H9 (cell line): Measurements from ENCODE around the gene LYPD1. TPM values are rescaled to one million over a fixed set of nuclear protein-coding genes. Genes with fewer than 3 reads are reported as not detected.
"Not testable (repeated sequence)": the region's sequence is repeated elsewhere in the genome, so short reads cannot be mapped to it uniquely, and the experiment has no call there.

ENCODE experiments used
- DNase-seq: peaks from one replicate; pipeline ENCODE4 v3.0.0-alpha.2; 2017
- H2AFZ ChIP-seq: one replicate; pipeline ENCODE4 v1.6.1; 2013; ENCODE audit warnings: mild to moderate bottlenecking, low read length, control low read depth, moderate library complexity
- H2AK5ac ChIP-seq: 2 replicates; pipeline ENCODE4 v1.6.1; 2013; ENCODE audit warnings: low read length, control low read depth, mixed read lengths; ENCODE audit not compliant: insufficient read length
- H2BK120ac ChIP-seq: one replicate; pipeline ENCODE4 v1.6.1; 2013; ENCODE audit warnings: low read depth, mild to moderate bottlenecking, low read length, control low read depth, inconsistent platforms; ENCODE audit not compliant: poor library complexity, severe bottlenecking
- H2BK12ac ChIP-seq: 2 replicates; pipeline ENCODE4 v1.6.1; 2013; ENCODE audit warnings: low read length, control low read depth, mixed read lengths, low read depth; ENCODE audit not compliant: insufficient read length
- H2BK15ac ChIP-seq: 2 replicates; pipeline ENCODE4 v1.6.1; 2013; ENCODE audit warnings: low read depth, low read length, control low read depth
- H2BK20ac ChIP-seq: one replicate; pipeline ENCODE4 v1.6.1; 2013; ENCODE audit warnings: low read depth, mild to moderate bottlenecking, low read length, control low read depth, inconsistent platforms; ENCODE audit not compliant: poor library complexity, severe bottlenecking
- H2BK5ac ChIP-seq: 2 replicates; pipeline ENCODE4 v1.6.1; 2013; ENCODE audit warnings: low read length, control low read depth, mixed read lengths; ENCODE audit not compliant: insufficient read length
- H3K14ac ChIP-seq: 2 replicates; pipeline ENCODE4 v1.6.1; 2013; ENCODE audit warnings: low read length, control low read depth; ENCODE audit not compliant: insufficient read depth
- H3K18ac ChIP-seq: 2 replicates; pipeline ENCODE4 v1.6.1; 2013; ENCODE audit warnings: low read depth, mild to moderate bottlenecking, mixed read lengths, low read length, control low read depth; ENCODE audit not compliant: insufficient read length
- H3K23ac ChIP-seq: 2 replicates; pipeline ENCODE4 v1.6.1; 2013; ENCODE audit warnings: low read length, control low read depth, mixed read lengths, low read depth; ENCODE audit not compliant: insufficient read length
- H3K23me2 ChIP-seq: 2 replicates; pipeline ENCODE4 v1.6.1; 2013; ENCODE audit warnings: low read depth, mild to moderate bottlenecking, mixed read lengths, low read length, control low read depth; ENCODE audit not compliant: insufficient read length, poor library complexity, severe bottlenecking
- H3K27ac ChIP-seq: 2 replicates; pipeline ENCODE4 v1.5.1; 2013; ENCODE audit warnings: low read length, control low read depth, mixed read lengths, low read depth; ENCODE audit not compliant: insufficient read length
- H3K27me3 ChIP-seq: 2 replicates; pipeline ENCODE4 v1.6.1; 2013; ENCODE audit warnings: low read length, control low read depth, inconsistent platforms; ENCODE audit not compliant: insufficient read depth
- H3K4ac ChIP-seq: 2 replicates; pipeline ENCODE4 v1.6.1; 2013; ENCODE audit warnings: low read depth, mild to moderate bottlenecking, control low read depth, inconsistent platforms, low read length, moderate library complexity
- H3K4me1 ChIP-seq: 2 replicates; pipeline ENCODE4 v1.6.1; 2013; ENCODE audit warnings: low read length, control low read depth, inconsistent platforms; ENCODE audit not compliant: insufficient read depth
- H3K4me2 ChIP-seq: 2 replicates; pipeline ENCODE4 v1.6.1; 2013; ENCODE audit warnings: low read length, control low read depth, mixed read lengths; ENCODE audit not compliant: insufficient read length, insufficient read depth
- H3K56ac ChIP-seq: 2 replicates; pipeline ENCODE4 v1.6.1; 2013; ENCODE audit warnings: low read depth, mild to moderate bottlenecking, mixed read lengths, low read length, control low read depth; ENCODE audit not compliant: insufficient read length
- H3K79me1 ChIP-seq: 2 replicates; pipeline ENCODE4 v1.6.1; 2013; ENCODE audit warnings: low read depth, mild to moderate bottlenecking, moderate library complexity, low read length, control low read depth, inconsistent platforms; ENCODE audit not compliant: insufficient read depth, poor library complexity, severe bottlenecking
- H3K79me2 ChIP-seq: 2 replicates; pipeline ENCODE4 v1.6.1; 2013; ENCODE audit warnings: low read length, control low read depth, inconsistent platforms; ENCODE audit not compliant: insufficient read depth
- H3K9ac ChIP-seq: 2 replicates; pipeline ENCODE4 v1.6.1; 2013; ENCODE audit warnings: low read length, control low read depth, mixed read lengths; ENCODE audit not compliant: insufficient read length; ENCODE audit errors: extremely low read depth
- H3K9me3 ChIP-seq: one replicate; pipeline ENCODE4 v1.6.1; 2013; ENCODE audit warnings: low read depth, low read length, inconsistent platforms; ENCODE audit not compliant: control insufficient read depth
- H3T11ph ChIP-seq: one replicate; pipeline ENCODE4 v1.6.1; 2013; ENCODE audit warnings: mild to moderate bottlenecking, low read length, control low read depth, inconsistent platforms
- H4K20me1 ChIP-seq: one replicate; pipeline ENCODE4 v1.6.1; 2013; ENCODE audit not compliant: control insufficient read depth, insufficient read length, insufficient read depth
- H4K5ac ChIP-seq: 2 replicates; pipeline ENCODE4 v1.6.1; 2013; ENCODE audit warnings: low read depth, mild to moderate bottlenecking, mixed read lengths, low read length, control low read depth; ENCODE audit not compliant: insufficient read length
- H4K8ac ChIP-seq: replicated peaks from 2 replicates; pipeline ENCODE4 v1.6.1; 2013; ENCODE audit warnings: low read length, control low read depth, mixed read lengths, low read depth; ENCODE audit not compliant: insufficient read length
- H4K91ac ChIP-seq: 2 replicates; pipeline ENCODE4 v1.6.1; 2013; ENCODE audit warnings: low read depth, mild to moderate bottlenecking, moderate library complexity, mixed read lengths, low read length, control low read depth; ENCODE audit not compliant: insufficient read length
- H3K27ac Mint-ChIP-seq, 3 experiments: 2 replicates in 2 of 3; 3 replicates in 1 of 3; pipeline ENCODE4 v1.8.0; 2020 to 2021; ENCODE audit warnings: mixed read lengths in 3 of 3, mild to moderate bottlenecking in 1 of 3, moderate library complexity in 1 of 3
- H3K27me3 Mint-ChIP-seq: 2 replicates; pipeline ENCODE4 v1.8.0; 2021; ENCODE audit warnings: low read depth, mild to moderate bottlenecking, moderate library complexity, mixed read lengths
- H3K36me3 Mint-ChIP-seq, 3 experiments: 2 replicates in 2 of 3; 3 replicates in 1 of 3; pipeline ENCODE4 v1.8.0; 2020 to 2021; ENCODE audit warnings: low read depth in 3 of 3, mixed read lengths in 3 of 3; ENCODE audit not compliant: insufficient read depth in 1 of 3
- H3K4me1 Mint-ChIP-seq, 2 experiments: 2 replicates each; pipeline ENCODE4 v1.8.0; 2020; ENCODE audit warnings: mixed read lengths in 2 of 2
- H3K4me3 Mint-ChIP-seq, 2 experiments: 2 replicates in 1 of 2; 3 replicates in 1 of 2; pipeline ENCODE4 v1.8.0; 2020 to 2021; ENCODE audit warnings: mild to moderate bottlenecking in 2 of 2, mixed read lengths in 2 of 2, moderate library complexity in 1 of 2
- H3K9me3 Mint-ChIP-seq, 2 experiments: 2 replicates in 1 of 2; 3 replicates in 1 of 2; pipeline ENCODE4 v1.8.0; 2020; ENCODE audit warnings: mild to moderate bottlenecking in 2 of 2, mixed read lengths in 2 of 2, moderate library complexity in 1 of 2
- CTCF ChIP-seq: fragments of 200-600 bp; sonication (generic); conservative IDR thresholded peaks from 3 replicates; pipeline ENCODE4 v1.8.0; 2021; ENCODE audit warnings: antibody characterized with exemption, mild to moderate bottlenecking
- WGBS: extraction: QIAGEN DNeasy Blood & Tissue Kit; methylation state at CpG from one replicate; pipeline ENCODE4 v1.1.7; 2013; ENCODE audit warnings: missing lambda C conversion rate, low lambda C conversion rate, mixed read lengths; ENCODE audit not compliant: insufficient read length; ENCODE audit errors: extremely low coverage; 5-methylcytosine and 5-hydroxymethylcytosine counted together
- total RNA-seq: library from RNA; stranded (reverse); gene quantifications from 2 replicates; pipeline ENCODE4 v1.2.1, GENCODE V29; 2021

LYPD1 gene
- total RNA-seq, 1 experiment from 2014 or later: 10.6 TPM

GRCh38 chr2:132701810-132702209, 31.8 kb upstream of the LYPD1 start:
- no peaks in the 10 kb centered on the region for H3K36me3 Mint-ChIP-seq
- H3K27me3 Mint-ChIP-seq: peaks cover 3% of the 10 kb centered on the region; the same call in 1 of the 2 replicates
- H3K79me1 ChIP-seq: no peaks in the 10 kb centered on the region
- no peaks in the 10 kb centered on the region for H4K20me1 ChIP-seq
- H4K91ac ChIP-seq: no peak overlapping the region
- H3K4ac ChIP-seq: no peak overlapping the region
- H2BK12ac ChIP-seq: no peak overlapping the region
- H2AK5ac ChIP-seq: no peak overlapping the region
- H3K4me2 ChIP-seq: no peak overlapping the region
- no peak overlapping the region for H4K5ac ChIP-seq
- H3K9me3 ChIP-seq: no peaks in the 10 kb centered on the region
- H3K56ac ChIP-seq: no peak overlapping the region
- no CpG with 5 or more reads among the region's 2 CpGs for WGBS
- H3K79me2 ChIP-seq: no peaks in the 10 kb centered on the region; the same call in 1 of the 2 replicates
- H2BK15ac ChIP-seq: no peak overlapping the region
- H3K4me1 ChIP-seq: no peaks in the 10 kb centered on the region
- DNase-seq: no peak
- no peak overlapping the region for H3K27ac Mint-ChIP-seq
- no peak overlapping the region for H2BK5ac ChIP-seq
- H3K23me2 ChIP-seq: no peaks in the 10 kb centered on the region
- no peaks in the 10 kb centered on the region for H3K27me3 ChIP-seq
- no peaks in the 10 kb centered on the region for H3K4me1 Mint-ChIP-seq
- no peak overlapping the region for H3K9ac ChIP-seq
- H3K18ac ChIP-seq: no peak overlapping the region
- no peak overlapping the region for H2AFZ ChIP-seq
- no peak overlapping the region for H2BK20ac ChIP-seq
- no peak overlapping the region for H2BK120ac ChIP-seq
- H3K9me3 Mint-ChIP-seq: no peaks in the 10 kb centered on the region
- H3T11ph ChIP-seq: no peak overlapping the region
- H4K8ac ChIP-seq: no peak overlapping the region
- H3K4me3 Mint-ChIP-seq: no peak overlapping the region
- H3K23ac ChIP-seq: no peak overlapping the region
- H3K14ac ChIP-seq: no peak overlapping the region
- TF ChIP-seq CTCF: no peak
- H3K27ac ChIP-seq: no peak overlapping the region

- H2BK5ac ChIP-seq, H3K4me2 ChIP-seq, H4K5ac ChIP-seq, H3K27me3 ChIP-seq, H3K18ac ChIP-seq, H3K4ac ChIP-seq, H2BK20ac ChIP-seq, H2AK5ac ChIP-seq, H3K4me1 ChIP-seq, H3K23me2 ChIP-seq, H3K27ac Mint-ChIP-seq, H4K20me1 ChIP-seq, H3K14ac ChIP-seq, H3K9me3 Mint-ChIP-seq, H2BK120ac ChIP-seq, H2BK12ac ChIP-seq, H4K91ac ChIP-seq, H3K9ac ChIP-seq, H4K8ac ChIP-seq, H3K36me3 Mint-ChIP-seq, H3K4me3 Mint-ChIP-seq, H3K27me3 Mint-ChIP-seq, H3T11ph ChIP-seq, H3K79me2 ChIP-seq, H3K27ac ChIP-seq, DNase-seq, H3K56ac ChIP-seq, H3K23ac ChIP-seq, H3K79me1 ChIP-seq, H3K9me3 ChIP-seq, H3K4me1 Mint-ChIP-seq, H2BK15ac ChIP-seq, H2AFZ ChIP-seq: not testable (repeated sequence)
- no CpG with 5 or more reads among the region's 2 CpGs for WGBS
These were observed 29.8 kb upstream of the LYPD1 start for GRCh38 chr2:132699802-132700201.
